ENCODE measurements around the gene PRAME. TPM values are rescaled to one million over a fixed set of nuclear protein-coding genes. Genes with fewer than 3 reads are reported as not detected.

The PRAME gene
- total and polyA plus RNA-seq, 2 donors (not counting 3 experiments of a cell fraction or from before 2014, with no cell fraction given), result 0.07 TPM; not detected in 1

DNA sequence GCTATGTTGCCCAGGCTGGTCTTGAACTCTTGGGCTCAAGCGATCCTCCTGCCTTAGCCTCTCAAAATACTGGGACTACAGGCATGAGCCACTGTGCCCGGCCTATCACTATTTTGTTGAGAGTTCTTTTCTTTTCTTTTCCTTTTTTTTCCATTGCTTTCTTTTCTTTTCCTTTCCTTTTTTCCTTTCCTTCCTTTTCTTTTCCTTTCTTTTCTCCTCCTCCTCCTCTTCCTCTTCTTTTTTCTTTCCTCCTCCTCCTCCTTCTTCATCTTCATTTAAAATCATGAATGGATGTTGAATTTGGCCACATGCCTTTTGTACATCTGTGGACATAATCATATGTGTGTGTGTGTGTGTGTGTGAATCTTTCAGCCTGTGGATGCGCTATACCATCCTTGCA lies 25.7 kb upstream of the PRAME start:
- H4K20me1 ChIP-seq (replicated peaks; ENCODE audit: control insufficient read depth, extremely low read depth, insufficient read depth, low read length), result no peaks in the 10 kb centered on the region
- no peaks in the 10 kb centered on the region for H3K79me2 ChIP-seq (ENCODE audit: control insufficient read depth, insufficient read depth, low read length)
- no peaks in the 10 kb centered on the region for H3K4me1 ChIP-seq (ENCODE audit: control insufficient read depth, extremely low read depth, insufficient read depth, low read length)
- no peak overlapping the region for H3K27ac ChIP-seq (ENCODE audit: insufficient read depth, low read depth, low read length)
- BruUV-seq (replicated peaks), result no TSS peak
- dilution Hi-C loops (cut with MboI; ENCODE audit: extremely low pct_ligation_motif_present, low sequenced_read_pairs), result no loop called here
- POLR2A ChIA-PET, result no interaction called here
- intact Hi-C loops (cut with micrococcal nuclease), result loop anchor here (10.0 kb wide), 1 partner anchor 100 kb away; no protein-coding TSS in a partner anchor
- no peak overlapping the region for H3K4me2 ChIP-seq (ENCODE audit: insufficient read depth, low read length)
- no peak for TF ChIP-seq POLR2AphosphoS5 (IDR thresholded peaks at IDR 0.05; ENCODE audit: insufficient read depth, low read depth, low read length)
- no peak for TF ChIP-seq EZH2 (IDR thresholded peaks at IDR 0.05; ENCODE audit: borderline replicate concordance, low read depth, low read length, severe bottlenecking)
- TF ChIP-seq JUN (IDR thresholded peaks at IDR 0.05; ENCODE audit: borderline replicate concordance, insufficient read depth, insufficient read length, low read depth), result no peak
- TF ChIP-seq MAX (IDR thresholded peaks at IDR 0.05; ENCODE audit: insufficient read depth, insufficient read length), result no peak
- CTCF ChIA-PET, result interaction anchor here (2.7 to 7.9 kb wide), 3 partner anchors 7 to 124 kb away, joined by 13 to 126 read pairs (median 20); no protein-coding TSS in a partner anchor
- H3K9me3 ChIP-seq (replicated peaks; ENCODE audit: control insufficient read depth, insufficient read depth, low read length), result no peaks in the 10 kb centered on the region
- H3K36me3 ChIP-seq (ENCODE audit: control insufficient read depth in 2 of 2, extremely low read depth in 1 of 2, insufficient read depth in 2 of 2, low read length in 2 of 2), result no peaks in the 10 kb centered on the region
- H2AFZ ChIP-seq (ENCODE audit: low read depth, low read length), result no peak overlapping the region
- DNase-seq (ENCODE audit: low read depth, low spot score) (no peak), FAIRE-seq (no peak)
- no peak overlapping the region for H3K9ac ChIP-seq (replicated peaks; ENCODE audit: extremely low read depth, insufficient read depth, low read length)
- H3K4me3 ChIP-seq (replicated peaks in 1 of 3; ENCODE audit: insufficient read depth in 1 of 3, low read depth in 1 of 3, low read length in 3 of 3), result no peak overlapping the region
- H3K27me3 ChIP-seq (ENCODE audit: control insufficient read depth in 2 of 2, insufficient read depth in 2 of 2, low read length in 2 of 2), result peaks cover 2 to 18% of the 10 kb centered on the region in 2 experiments
- no peaks in the 10 kb centered on the region for H3K9me1 ChIP-seq (replicated peaks; ENCODE audit: control insufficient read depth, extremely low read depth, insufficient read depth, low read length)

DNA sequence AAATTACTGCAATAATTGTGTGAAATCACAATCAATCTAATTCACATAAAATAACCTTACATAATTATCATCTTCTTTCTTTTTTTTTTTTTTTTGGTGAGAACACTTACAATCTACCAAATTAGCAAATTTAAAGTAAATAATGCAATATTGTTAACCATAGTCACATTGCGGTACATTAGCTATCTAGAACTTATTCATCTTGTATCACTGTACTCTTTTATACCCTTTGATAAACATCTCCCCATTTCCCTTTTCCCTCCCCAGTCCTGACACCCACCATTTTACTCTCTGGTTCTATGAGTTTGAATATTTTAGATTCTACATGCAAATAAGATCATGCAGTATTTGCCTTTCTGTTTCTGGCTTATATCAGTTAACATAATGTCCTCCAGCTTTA lies 24.0 kb upstream of the PRAME start:
- ChIA-PET CTCF (interaction anchor here (0.8 to 1.1 kb wide), 2 partner anchors 8 to 13 kb away, joined by 3 read pairs; no protein-coding TSS in a partner anchor), POLR2A (no interaction called here)
- TF ChIP-seq JUN (IDR thresholded peaks at IDR 0.05; ENCODE audit: borderline replicate concordance, insufficient read depth, insufficient read length, low read depth) (no peak), MYC (IDR thresholded peaks at IDR 0.05; ENCODE audit: low read depth, low read length) (no peak), CTCF (IDR thresholded peaks at IDR 0.05; ENCODE audit: extremely low read depth in 1 of 2, insufficient read depth in 1 of 2, low read depth in 1 of 2, low read length in 2 of 2) (no peak), FOS (IDR thresholded peaks at IDR 0.05; ENCODE audit: borderline replicate concordance, insufficient read depth, low read length) (no peak), MAX (IDR thresholded peaks at IDR 0.05; ENCODE audit: insufficient read depth, insufficient read length) (no peak), EZH2 (IDR thresholded peaks at IDR 0.05; ENCODE audit: borderline replicate concordance, low read depth, low read length, severe bottlenecking) (no peak), POLR2A (IDR thresholded peaks at IDR 0.05; ENCODE audit: low read depth, low read length) (no peak), GATA2 (IDR thresholded peaks at IDR 0.05; ENCODE audit: insufficient read depth, insufficient read length, low read depth, low read length) (no peak), POLR2AphosphoS5 (IDR thresholded peaks at IDR 0.05; ENCODE audit: insufficient read depth, low read depth, low read length) (no peak)
- Histone ChIP-seq H3K9ac (replicated peaks; ENCODE audit: extremely low read depth, insufficient read depth, low read length) (no peak overlapping the region), H3K4me3 (replicated peaks in 1 of 3; ENCODE audit: insufficient read depth in 1 of 3, low read depth in 1 of 3, low read length in 3 of 3) (no peak overlapping the region), H3K27me3 (ENCODE audit: control insufficient read depth in 2 of 2, insufficient read depth in 2 of 2, low read length in 2 of 2) (peaks cover 2 to 18% of the 10 kb centered on the region in 2 experiments), H3K36me3 (ENCODE audit: control insufficient read depth in 2 of 2, extremely low read depth in 1 of 2, insufficient read depth in 2 of 2, low read length in 2 of 2) (no peaks in the 10 kb centered on the region), H3K4me1 (ENCODE audit: control insufficient read depth, extremely low read depth, insufficient read depth, low read length) (no peaks in the 10 kb centered on the region), H3K27ac (ENCODE audit: insufficient read depth, low read depth, low read length) (no peak overlapping the region), H3K4me2 (ENCODE audit: insufficient read depth, low read length) (no peak overlapping the region), H2AFZ (ENCODE audit: low read depth, low read length) (no peak overlapping the region), H4K20me1 (replicated peaks; ENCODE audit: control insufficient read depth, extremely low read depth, insufficient read depth, low read length) (no peaks in the 10 kb centered on the region), H3K79me2 (ENCODE audit: control insufficient read depth, insufficient read depth, low read length) (no peaks in the 10 kb centered on the region), H3K9me3 (replicated peaks; ENCODE audit: control insufficient read depth, insufficient read depth, low read length) (no peaks in the 10 kb centered on the region), H3K9me1 (replicated peaks; ENCODE audit: control insufficient read depth, extremely low read depth, insufficient read depth, low read length) (no peaks in the 10 kb centered on the region)
- DNase-seq (ENCODE audit: low read depth, low spot score) (no peak), FAIRE-seq (no peak)
- intact Hi-C loops (cut with micrococcal nuclease), result loop anchor here (10.0 kb wide), 1 partner anchor 102 kb away; no protein-coding TSS in a partner anchor
- dilution Hi-C loops (cut with MboI; ENCODE audit: extremely low pct_ligation_motif_present, low sequenced_read_pairs), result no loop called here
- no TSS peak for BruUV-seq (replicated peaks)

Data from endothelial cell of umbilical vein (primary cell).